ENCODE data around the gene KRTAP5-6. TPM values are rescaled to one million over a fixed set of nuclear protein-coding genes. Genes with fewer than 3 reads are reported as not detected.

The KRTAP5-6 gene
- polyA plus RNA-seq, 2 of the 4 experiments (the other 2 are of a cell fraction) = not detected

DNA sequence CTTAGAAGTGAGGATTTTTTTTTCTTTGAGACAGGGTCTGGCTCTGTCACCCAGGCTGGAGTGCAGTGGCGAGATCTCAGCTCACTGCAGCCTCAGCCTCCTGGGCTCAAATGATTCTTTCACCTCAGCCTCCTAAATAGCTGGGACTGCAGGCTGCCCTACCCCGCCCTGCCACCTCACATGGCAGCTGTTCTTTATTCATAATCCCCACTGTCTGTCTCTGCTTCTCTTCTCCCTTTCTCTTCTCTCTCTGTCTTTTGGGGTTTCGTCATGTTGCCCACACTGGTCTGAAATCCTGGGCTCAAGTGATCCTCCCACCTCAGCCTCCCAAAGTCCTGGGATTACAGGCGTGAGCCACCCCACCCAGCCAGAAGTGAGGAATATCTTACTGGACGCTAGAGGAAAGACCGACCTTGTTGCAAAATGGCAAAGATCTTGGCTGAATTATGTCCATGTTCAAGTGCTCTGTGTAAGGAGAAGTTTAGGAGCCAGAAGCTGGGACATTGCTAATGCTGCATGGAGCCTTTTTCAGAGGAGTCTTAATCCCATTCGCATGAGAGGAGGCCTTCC, 45.5 kb upstream of the KRTAP5-6 start:
- no peak for DNase-seq (ENCODE audit: low read depth in 1 of 2, low spot score in 1 of 2)
- H3K4me2 ChIP-seq = no peak overlapping the region
- no peak for ATAC-seq
- H3K4me3 ChIP-seq = no peak overlapping the region
- no peak for FAIRE-seq
- no peak for TF ChIP-seq CBX2 (IDR thresholded peaks at IDR 0.05; ENCODE audit: borderline replicate concordance, low read depth)
- TF ChIP-seq, protein P1, sequence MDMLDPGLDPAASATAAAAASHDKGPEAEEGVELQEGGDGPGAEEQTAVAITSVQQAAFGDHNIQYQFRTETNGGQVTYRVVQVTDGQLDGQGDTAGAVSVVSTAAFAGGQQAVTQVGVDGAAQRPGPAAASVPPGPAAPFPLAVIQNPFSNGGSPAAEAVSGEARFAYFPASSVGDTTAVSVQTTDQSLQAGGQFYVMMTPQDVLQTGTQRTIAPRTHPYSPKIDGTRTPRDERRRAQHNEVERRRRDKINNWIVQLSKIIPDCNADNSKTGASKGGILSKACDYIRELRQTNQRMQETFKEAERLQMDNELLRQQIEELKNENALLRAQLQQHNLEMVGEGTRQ (IDR thresholded peaks at IDR 0.05) = no peak
- TF ChIP-seq SREBF2 (IDR thresholded peaks at IDR 0.05) = no peak
- no peak for TF ChIP-seq CBX8 (IDR thresholded peaks at IDR 0.05)
- TF ChIP-seq, protein P2, sequence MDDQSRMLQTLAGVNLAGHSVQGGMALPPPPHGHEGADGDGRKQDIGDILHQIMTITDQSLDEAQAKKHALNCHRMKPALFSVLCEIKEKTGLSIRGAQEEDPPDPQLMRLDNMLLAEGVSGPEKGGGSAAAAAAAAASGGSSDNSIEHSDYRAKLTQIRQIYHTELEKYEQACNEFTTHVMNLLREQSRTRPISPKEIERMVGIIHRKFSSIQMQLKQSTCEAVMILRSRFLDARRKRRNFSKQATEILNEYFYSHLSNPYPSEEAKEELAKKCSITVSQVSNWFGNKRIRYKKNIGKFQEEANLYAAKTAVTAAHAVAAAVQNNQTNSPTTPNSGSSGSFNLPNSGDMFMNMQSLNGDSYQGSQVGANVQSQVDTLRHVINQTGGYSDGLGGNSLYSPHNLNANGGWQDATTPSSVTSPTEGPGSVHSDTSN (IDR thresholded peaks at IDR 0.05) = no peak
- TF ChIP-seq FOSB (CRISPR knock-in tag; IDR thresholded peaks at IDR 0.05) = no peak
- no peak for TF ChIP-seq POLR2AphosphoS2 (conservative IDR thresholded peaks at IDR 0.05; ENCODE audit: low read length)
- TF ChIP-seq, protein P3, sequence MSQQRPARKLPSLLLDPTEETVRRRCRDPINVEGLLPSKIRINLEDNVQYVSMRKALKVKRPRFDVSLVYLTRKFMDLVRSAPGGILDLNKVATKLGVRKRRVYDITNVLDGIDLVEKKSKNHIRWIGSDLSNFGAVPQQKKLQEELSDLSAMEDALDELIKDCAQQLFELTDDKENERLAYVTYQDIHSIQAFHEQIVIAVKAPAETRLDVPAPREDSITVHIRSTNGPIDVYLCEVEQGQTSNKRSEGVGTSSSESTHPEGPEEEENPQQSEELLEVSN (IDR thresholded peaks at IDR 0.05; ENCODE audit: borderline replicate concordance, low read depth) = no peak
- TF ChIP-seq CHD4 (IDR thresholded peaks at IDR 0.05; ENCODE audit: borderline replicate concordance) = no peak
- ChIA-PET POLR2A (no interaction called here), CTCF (interaction anchor here (0.6 to 12.2 kb wide), 15 partner anchors 9 to 502 kb away, joined by 3 to 350 read pairs (median 7); partner anchors contain the start of gene INS)
- no peaks in the 10 kb centered on the region for H3K9me3 ChIP-seq
- H3K4me1 ChIP-seq = no peaks in the 10 kb centered on the region; the same call in 2 of the 3 replicates
- WGBS (ENCODE audit: missing lambda C conversion rate) = 39% methylated on average over 7 of the region's 7 CpGs
- H3K27ac ChIP-seq = no peak overlapping the region

DNA sequence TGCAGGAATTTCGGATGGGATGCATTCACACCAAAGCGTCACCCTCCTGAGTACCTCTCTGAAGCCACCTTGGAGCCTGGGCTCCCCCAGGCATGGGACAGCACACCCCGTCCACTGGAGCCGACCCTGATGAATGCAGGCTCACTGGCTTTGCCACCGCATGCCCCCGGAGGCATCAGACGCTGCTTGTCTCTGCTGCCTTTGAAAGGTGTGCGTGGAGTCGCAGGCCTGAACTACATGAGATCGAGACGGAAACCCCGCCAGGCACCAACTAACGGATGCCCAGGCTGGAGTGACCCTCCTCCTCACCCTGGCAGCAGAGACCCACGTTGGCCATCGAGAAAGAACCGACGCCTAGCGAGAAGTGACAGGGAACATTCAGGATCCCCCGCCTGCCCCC, 45.0 kb upstream of the KRTAP5-6 start:
- H3K4me3 ChIP-seq = no peak overlapping the region
- H3K4me1 ChIP-seq = no peaks in the 10 kb centered on the region; the same call in 2 of the 3 replicates
- ATAC-seq (no peak), FAIRE-seq (no peak), DNase-seq (ENCODE audit: low read depth in 1 of 2, low spot score in 1 of 2) (no peak)
- H3K9me3 ChIP-seq = no peaks in the 10 kb centered on the region
- no peak for TF ChIP-seq TFCP2L1 (CRISPR knock-in tag; IDR thresholded peaks at IDR 0.05)
- TF ChIP-seq ZC3H11A (IDR thresholded peaks at IDR 0.05) = no peak
- TF ChIP-seq, protein P4, sequence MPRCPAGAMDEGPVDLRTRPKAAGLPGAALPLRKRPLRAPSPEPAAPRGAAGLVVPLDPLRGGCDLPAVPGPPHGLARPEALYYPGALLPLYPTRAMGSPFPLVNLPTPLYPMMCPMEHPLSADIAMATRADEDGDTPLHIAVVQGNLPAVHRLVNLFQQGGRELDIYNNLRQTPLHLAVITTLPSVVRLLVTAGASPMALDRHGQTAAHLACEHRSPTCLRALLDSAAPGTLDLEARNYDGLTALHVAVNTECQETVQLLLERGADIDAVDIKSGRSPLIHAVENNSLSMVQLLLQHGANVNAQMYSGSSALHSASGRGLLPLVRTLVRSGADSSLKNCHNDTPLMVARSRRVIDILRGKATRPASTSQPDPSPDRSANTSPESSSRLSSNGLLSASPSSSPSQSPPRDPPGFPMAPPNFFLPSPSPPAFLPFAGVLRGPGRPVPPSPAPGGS (IDR thresholded peaks at IDR 0.05) = no peak
- no peak for TF ChIP-seq PHF8 (IDR thresholded peaks at IDR 0.05; ENCODE audit: borderline replicate concordance, low read depth)
- no peak for TF ChIP-seq JUN (IDR thresholded peaks at IDR 0.05)
- no peak for TF ChIP-seq ZSCAN20 (CRISPR knock-in tag; IDR thresholded peaks at IDR 0.05)
- TF ChIP-seq POLR2A (IDR thresholded peaks at IDR 0.05; ENCODE audit: low read length) = no peak
- no peak for TF ChIP-seq RNF2 (IDR thresholded peaks at IDR 0.05; ENCODE audit: borderline replicate concordance, low read depth)
- TF ChIP-seq KDM5A (IDR thresholded peaks at IDR 0.05) = no peak
- TF ChIP-seq EP300 (IDR thresholded peaks at IDR 0.05) = no peak
- no peak for TF ChIP-seq ESRRA (IDR thresholded peaks at IDR 0.05; ENCODE audit: borderline replicate concordance, low read length)
- no peak for TF ChIP-seq NFE2L2 (conservative IDR thresholded peaks at IDR 0.05; ENCODE audit: low read length)
- TF ChIP-seq EHF (CRISPR knock-in tag; IDR thresholded peaks at IDR 0.05) = no peak
- TF ChIP-seq CBX8 (IDR thresholded peaks at IDR 0.05) = no peak
- TF ChIP-seq KDM1A (IDR thresholded peaks at IDR 0.05; ENCODE audit: low read depth) = no peak
- no peak for TF ChIP-seq FOSB (CRISPR knock-in tag; IDR thresholded peaks at IDR 0.05)
- no peak for TF ChIP-seq RCOR1 (IDR thresholded peaks at IDR 0.05; ENCODE audit: low read depth, low read length)
- no peak for TF ChIP-seq FOSL2 (IDR thresholded peaks at IDR 0.05)
- no peak for TF ChIP-seq FOSL2 (CRISPR knock-in tag; IDR thresholded peaks at IDR 0.05)
- ChIA-PET POLR2A (interaction anchor here (1.3 kb wide), 1 partner anchor 42 kb away, joined by 5 read pairs; no protein-coding TSS in a partner anchor), CTCF (interaction anchor here (0.6 to 12.2 kb wide), 91 partner anchors 9 to 879 kb away, joined by 3 to 350 read pairs (median 6); partner anchors contain the start of genes INS, KRTAP5-6, SYT8 and TNNI2)
- no peak overlapping the region for H3K27ac ChIP-seq
- H3K4me2 ChIP-seq = no peak overlapping the region
- 48% methylated on average over 19 of the region's 19 CpGs for WGBS (ENCODE audit: missing lambda C conversion rate)

Measured in A549 (cell line).